HepG2 (cell line): ENCODE results near the gene NMU. TPM values are rescaled to one million over a fixed set of nuclear protein-coding genes. Genes with fewer than 3 reads are reported as not detected.
A peak's percentile ranks its signal among the peaks of the same experiment; 100 is the strongest.

Source experiments
- ATAC-seq: fragments of 200-7000 bp; cut with Tn5 transposase; 3 replicates; pipeline ENCODE4 v1.9.1; 2020; ENCODE audit warnings: mild to moderate bottlenecking, moderate library complexity
- BruUV-seq: library from RNA; stranded (reverse); fragments of 400-500 nt; replicated peaks from 2 replicates; lab custom pipeline; 2021; lab: Mats Ljungman, UMichigan
- CTCF ChIA-PET: fragments of 300-600 bp; formaldehyde crosslinking; extraction: SDS; loops from one replicate; lab custom pipeline; 2021; ENCODE audit warnings: low total read pairs, inconsistent platforms, low intra/inter-chr PET ratio; lab: Yijun Ruan, JAX
- POLR2A ChIA-PET: fragments of 350-600 bp; sonication (Branson Sonifier 250); formaldehyde crosslinking; loops from one replicate; lab custom pipeline; 2020; ENCODE audit warnings: antibody characterized with exemption, inconsistent platforms; lab: Yijun Ruan, JAX
- DNase-seq: peaks from one replicate; pipeline ENCODE4 v3.0.0-alpha.2; 2015; ENCODE audit warnings: low spot score
- FAIRE-seq: peaks from 3 replicates; lab custom pipeline; 2011; peaks lifted over from hg19 to GRCh38; lab: Jason Lieb, UNC
- H2AFZ ChIP-seq: one replicate; pipeline ENCODE4 v1.6.1; 2011; ENCODE audit warnings: low read length, inconsistent platforms
- H3K27ac ChIP-seq: fragments of 300-600 bp; 3 replicates; pipeline ENCODE4 v1.8.0; 2011; ENCODE audit warnings: mixed run types, mild to moderate bottlenecking, mixed read lengths, low read length, inconsistent platforms; ENCODE audit not compliant: insufficient read depth; ENCODE audit errors: extremely low read length
- H3K27me3 ChIP-seq, 2 experiments: fragments of 200-600 bp in 1 of 2; 2 replicates in 1 of 2; 3 replicates in 1 of 2; pipeline versions ENCODE4 v1.6.0 to v1.8.0; 2011; ENCODE audit warnings: low read length in 2 of 2, mild to moderate bottlenecking in 2 of 2, moderate library complexity in 2 of 2, inconsistent platforms in 1 of 2; ENCODE audit not compliant: insufficient read depth in 2 of 2, control insufficient read depth in 1 of 2
- H3K36me3 ChIP-seq, 2 experiments: fragments of 200-600 bp in 1 of 2; replicated peaks in 1 of 2; 2 replicates in 1 of 2; 3 replicates in 1 of 2; pipeline versions ENCODE4 v1.5.1 to v1.8.0; 2011; ENCODE audit warnings: low read length in 2 of 2, inconsistent platforms in 1 of 2; ENCODE audit not compliant: insufficient read depth in 2 of 2, control insufficient read depth in 1 of 2
- H3K4me1 ChIP-seq: 2 replicates; pipeline ENCODE4 v1.5.1; 2012; ENCODE audit warnings: low read length, inconsistent platforms; ENCODE audit not compliant: insufficient read depth
- H3K4me2 ChIP-seq: 2 replicates; pipeline ENCODE4 v1.6.0; 2011; ENCODE audit warnings: low read depth, low read length, inconsistent platforms
- H3K4me3 ChIP-seq, 3 experiments: fragments of 200-600 bp in 1 of 3; sonication (generic), shearing (Covaris generic) in 1 of 3; replicated peaks in 1 of 3; 2 replicates each; pipeline ENCODE4 v1.5.1; 2011 to 2016; ENCODE audit warnings: low read length in 3 of 3, inconsistent platforms in 2 of 3, low read depth in 2 of 3, mild to moderate bottlenecking in 2 of 3, control low read depth in 1 of 3, mixed read lengths in 1 of 3; ENCODE audit not compliant: insufficient read depth in 1 of 3
- H3K79me2 ChIP-seq: one replicate; pipeline ENCODE4 v1.6.1; 2011; ENCODE audit warnings: low read length, inconsistent platforms; ENCODE audit not compliant: insufficient read depth
- H3K9ac ChIP-seq: 2 replicates; pipeline ENCODE4 v1.6.0; 2011; ENCODE audit warnings: mild to moderate bottlenecking, low read depth, low read length, inconsistent platforms; ENCODE audit not compliant: insufficient read depth
- H3K9me3 ChIP-seq: 2 replicates; pipeline ENCODE4 v1.5.1; 2012; ENCODE audit warnings: mild to moderate bottlenecking, low read length
- H4K20me1 ChIP-seq: 2 replicates; pipeline ENCODE4 v1.6.0; 2011; ENCODE audit warnings: inconsistent platforms, mild to moderate bottlenecking, low read length, moderate library complexity; ENCODE audit not compliant: insufficient read depth
- FOXJ3 ChIP-seq: sonication (generic); formaldehyde crosslinking; IDR thresholded peaks from 2 replicates; pipeline ENCODE4 v1.4.0; 2020; ENCODE audit warnings: missing genetic modification reagents, mild to moderate bottlenecking, borderline replicate concordance
- GABPA ChIP-seq, 2 experiments: IDR thresholded peaks; 2 replicates each; pipeline ENCODE4 v1.6.1; 2011 to 2016; ENCODE audit warnings: low read depth in 2 of 2, low read length in 1 of 2, missing biosample characterization in 1 of 2, missing genetic modification characterization in 1 of 2
- HHEX ChIP-seq: IDR thresholded peaks from 2 replicates; pipeline ENCODE4 v1.6.1; 2016; ENCODE audit warnings: control low read depth
- HNRNPK ChIP-seq: fragments of 200-400 bp; formaldehyde crosslinking; IDR thresholded peaks from 2 replicates; pipeline ENCODE4 v1.6.1; 2018; ENCODE audit warnings: low read length, low read depth, moderate library complexity, mild to moderate bottlenecking; ENCODE audit not compliant: poor library complexity, severe bottlenecking
- MAFF ChIP-seq: IDR thresholded peaks from 2 replicates; pipeline ENCODE4 v1.6.1; 2011; ENCODE audit warnings: low read depth, low read length, improper control_type of control experiment
- MAFK ChIP-seq, 2 experiments: IDR thresholded peaks in 1 of 2; conservative IDR thresholded peaks in 1 of 2; 2 replicates each; pipeline ENCODE4 v1.6.1; 2011; ENCODE audit warnings: improper control_type of control experiment in 2 of 2, low read length in 2 of 2
- MTA3 ChIP-seq: sonication (generic); formaldehyde crosslinking; IDR thresholded peaks from 2 replicates; pipeline ENCODE4 v1.4.0; 2020; ENCODE audit warnings: missing genetic modification reagents
- SMAD3 ChIP-seq: sonication (generic); formaldehyde crosslinking; IDR thresholded peaks from 2 replicates; pipeline ENCODE4 v1.4.0; 2020; ENCODE audit warnings: missing genetic modification reagents
- TBX2 ChIP-seq: sonication (generic); formaldehyde crosslinking; IDR thresholded peaks from 2 replicates; pipeline ENCODE4 v1.5.0; 2020; ENCODE audit warnings: missing genetic modification reagents, mild to moderate bottlenecking, borderline replicate concordance
- WGBS: methylation state at CpG from one replicate; pipeline ENCODE4 v1.1.6; 2017; ENCODE audit warnings: low lambda C conversion rate; 5-methylcytosine and 5-hydroxymethylcytosine counted together
- in situ Hi-C: cut with HindIII; loops from 2 replicates; pipeline ENCODE4 v1.10.0; 2017; ENCODE audit warnings: low pct_unique_long_range_greater_than_20kb; ENCODE audit not compliant: extremely low pct_ligation_motif_present
- intact Hi-C: fragments of 100-400 bp; cut with micrococcal nuclease; formaldehyde crosslinking; loops from one replicate; pipeline ENCODE4 v1.10.0; 2022; ENCODE audit not compliant: unreplicated experiment
- polyA plus RNA-seq, 8 experiments: library from polyadenylated mRNA; depleted of rRNA in 3 of 8; stranded (reverse) in 7 of 8; unstranded in 1 of 8; fragments of >200 nt; fragmentation: Illumina TruSeq in 4 of 8; extraction: Trizol in 4 of 8; gene quantifications; 2 replicates each; pipeline versions ENCODE4 v1.2.1 to v1.2.3, GENCODE V29; 2011 to 2016; ENCODE audit warnings: low read depth in 4 of 8, missing spikeins in 1 of 8, mixed read lengths in 1 of 8; ENCODE audit not compliant: insufficient read depth in 1 of 8
- total RNA-seq, 5 experiments: library from RNA; depleted of rRNA; stranded (reverse); fragments of >200 nt; fragmentation: Illumina TruSeq; extraction: Trizol; gene quantifications; 2 replicates each; pipeline ENCODE4 v1.2.3, GENCODE V29; 2016; ENCODE audit warnings: low read depth in 1 of 5
- TF ChIP-seq, protein P1 (sequence below): IDR thresholded peaks from 2 replicates; pipeline ENCODE4 v1.6.1; 2016; ENCODE audit warnings: missing compliant biosample characterization, missing genetic modification reagents, borderline replicate concordance
- TF ChIP-seq, protein P2 (sequence below): sonication (generic); formaldehyde crosslinking; IDR thresholded peaks from 2 replicates; pipeline ENCODE4 v1.9.0; 2022; ENCODE audit warnings: low read depth, missing genetic modification reagents
- TF ChIP-seq, protein P3 (sequence below): sonication (generic); formaldehyde crosslinking; IDR thresholded peaks from 2 replicates; pipeline ENCODE4 v1.5.0; 2020; ENCODE audit warnings: missing genetic modification reagents

NMU gene
- total and polyA plus RNA-seq, 2 of the 13 experiments (the other 11 are each of a cell fraction or from before 2014, with no cell fraction given) = not detected

DNA sequence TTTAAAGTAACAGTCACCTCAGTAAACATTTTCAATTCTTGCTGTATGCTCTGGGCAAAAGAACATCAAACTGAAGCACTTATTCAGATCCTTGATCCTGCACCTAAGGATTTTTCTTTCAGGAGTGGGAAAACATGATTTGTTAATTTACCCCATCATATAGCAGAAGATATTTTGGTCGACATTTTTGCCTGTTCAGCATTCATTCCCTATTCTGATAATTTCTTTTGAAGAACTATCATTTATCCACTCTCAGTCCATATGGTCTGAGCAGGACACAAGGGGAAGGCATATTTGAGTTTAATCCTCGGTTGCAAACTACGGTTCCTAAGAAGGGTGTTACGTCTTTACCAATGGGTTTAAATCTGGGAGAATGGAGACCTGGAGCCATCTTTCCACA, 88.2 kb downstream of the NMU start:
- FAIRE-seq (no peak), DNase-seq (no peak), ATAC-seq (no peak)
- BruUV-seq = no TSS peak
- ChIA-PET CTCF (no interaction called here), POLR2A (no interaction called here)
- peak overlapping the region; percentile 89; the same call in 1 of the 2 replicates for H3K9ac ChIP-seq
- TF ChIP-seq MAFK (conservative IDR thresholded peaks at IDR 0.05 in 1 of 2, IDR thresholded peaks at IDR 0.05 in 1 of 2; ENCODE audit: low read length in 2 of 2) (peak; percentile 14 to 44; a peak in 1 of 4 replicates), HHEX (CRISPR knock-in tag) (no peak), MAFF (0 out of 2 replicates have a peak, but pooled peaks have one; percentile 23)
- H2AFZ ChIP-seq = peak overlapping the region; percentile 20
- WGBS = 4% methylated on average over 4 of the region's 4 CpGs
- H3K4me3 ChIP-seq = peak overlapping the region; percentile 78 to 91 (median 89); a peak in 5 of 6 replicates
- no peaks in the 10 kb centered on the region; the same call in 1 of the 2 replicates for H4K20me1 ChIP-seq
- intact Hi-C loops = loop anchor here (5.0 kb wide), 2 partner anchors 81 to 304 kb away; partner anchors contain the start of gene EXOC1
- in situ Hi-C loops = no loop called here
- no peaks in the 10 kb centered on the region; a peak in 2 of 5 replicates for H3K27me3 ChIP-seq
- peaks cover 39% of the 10 kb centered on the region for H3K4me1 ChIP-seq
- H3K9me3 ChIP-seq = no peaks in the 10 kb centered on the region
- H3K4me2 ChIP-seq = peak overlapping the region; percentile 69
- no peaks in the 10 kb centered on the region for H3K36me3 ChIP-seq
- peaks cover 23% of the 10 kb centered on the region for H3K79me2 ChIP-seq
- no peak overlapping the region for H3K27ac ChIP-seq

DNA sequence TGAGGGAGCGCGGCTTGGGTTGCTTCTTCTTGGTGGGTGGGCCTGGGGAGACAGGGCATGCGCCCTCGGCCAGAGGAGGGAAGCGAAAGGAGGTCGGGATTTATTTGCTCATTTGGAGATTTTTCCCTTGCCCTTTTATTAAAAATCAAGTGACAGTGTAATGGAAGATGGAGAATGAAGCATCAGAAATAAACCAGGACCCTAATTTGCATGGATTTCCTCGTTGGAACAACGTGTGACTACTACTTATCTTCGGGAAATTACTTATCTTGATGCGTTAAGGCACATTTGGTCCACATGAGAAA, 88.7 kb downstream of the NMU start:
- H3K27ac ChIP-seq = peak overlapping the region; percentile 98
- H4K20me1 ChIP-seq = no peaks in the 10 kb centered on the region; the same call in 1 of the 2 replicates
- ATAC-seq = no peak
- H3K79me2 ChIP-seq = peaks cover 28% of the 10 kb centered on the region
- H2AFZ ChIP-seq = peak overlapping the region; percentile 70
- no peak for DNase-seq
- peaks cover 38% of the 10 kb centered on the region for H3K4me1 ChIP-seq
- FAIRE-seq = no peak
- no peaks in the 10 kb centered on the region for H3K9me3 ChIP-seq
- in situ Hi-C loops (no loop called here), intact Hi-C loops (loop anchor here (5.0 kb wide), 2 partner anchors 80 to 305 kb away; partner anchors contain the start of gene EXOC1)
- TSS peak; percentile 77 for BruUV-seq
- WGBS = 4% methylated on average over 10 of the region's 10 CpGs
- ChIA-PET CTCF (no interaction called here), POLR2A (interaction anchor here (3.1 kb wide), 1 partner anchor 152 kb away, joined by 17 read pairs; the partner anchor contains the start of gene TMEM165)
- no peaks in the 10 kb centered on the region for H3K36me3 ChIP-seq
- peak overlapping the region; percentile 78 to 91 (median 89) for H3K4me3 ChIP-seq
- peak overlapping the region; percentile 69 for H3K4me2 ChIP-seq
- H3K9ac ChIP-seq = peak overlapping the region; percentile 89; the same call in 1 of the 2 replicates
- H3K27me3 ChIP-seq = no peaks in the 10 kb centered on the region; a peak in 2 of 5 replicates
- TF ChIP-seq GABPA (IDR thresholded peaks at IDR 0.05; ENCODE audit: low read depth, low read length) = no peak
- 0 out of 2 replicates have a peak, but pooled peaks have one; percentile 6 for TF ChIP-seq GABPA (CRISPR knock-in tag; IDR thresholded peaks at IDR 0.05; ENCODE audit: low read depth)
- TF ChIP-seq, protein P1, sequence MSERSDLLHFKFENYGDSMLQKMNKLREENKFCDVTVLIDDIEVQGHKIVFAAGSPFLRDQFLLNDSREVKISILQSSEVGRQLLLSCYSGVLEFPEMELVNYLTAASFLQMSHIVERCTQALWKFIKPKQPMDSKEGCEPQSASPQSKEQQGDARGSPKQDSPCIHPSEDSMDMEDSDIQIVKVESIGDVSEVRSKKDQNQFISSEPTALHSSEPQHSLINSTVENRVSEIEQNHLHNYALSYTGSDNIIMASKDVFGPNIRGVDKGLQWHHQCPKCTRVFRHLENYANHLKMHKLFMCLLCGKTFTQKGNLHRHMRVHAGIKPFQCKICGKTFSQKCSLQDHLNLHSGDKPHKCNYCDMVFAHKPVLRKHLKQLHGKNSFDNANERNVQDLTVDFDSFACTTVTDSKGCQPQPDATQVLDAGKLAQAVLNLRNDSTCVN (CRISPR knock-in tag) = no peak
- TF ChIP-seq TBX2 (CRISPR knock-in tag) = no peak
- TF ChIP-seq FOXJ3 (CRISPR knock-in tag) = no peak; the same call in 1 of the 2 replicates
- TF ChIP-seq HHEX (CRISPR knock-in tag) = no peak
- TF ChIP-seq, protein P2, sequence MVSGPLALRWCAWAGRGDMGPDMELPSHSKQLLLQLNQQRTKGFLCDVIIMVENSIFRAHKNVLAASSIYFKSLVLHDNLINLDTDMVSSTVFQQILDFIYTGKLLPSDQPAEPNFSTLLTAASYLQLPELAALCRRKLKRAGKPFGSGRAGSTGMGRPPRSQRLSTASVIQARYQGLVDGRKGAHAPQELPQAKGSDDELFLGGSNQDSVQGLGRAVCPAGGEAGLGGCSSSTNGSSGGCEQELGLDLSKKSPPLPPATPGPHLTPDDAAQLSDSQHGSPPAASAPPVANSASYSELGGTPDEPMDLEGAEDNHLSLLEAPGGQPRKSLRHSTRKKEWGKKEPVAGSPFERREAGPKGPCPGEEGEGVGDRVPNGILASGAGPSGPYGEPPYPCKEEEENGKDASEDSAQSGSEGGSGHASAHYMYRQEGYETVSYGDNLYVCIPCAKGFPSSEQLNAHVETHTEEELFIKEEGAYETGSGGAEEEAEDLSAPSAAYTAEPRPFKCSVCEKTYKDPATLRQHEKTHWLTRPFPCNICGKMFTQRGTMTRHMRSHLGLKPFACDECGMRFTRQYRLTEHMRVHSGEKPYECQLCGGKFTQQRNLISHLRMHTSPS (CRISPR knock-in tag) = no peak
- no peak for TF ChIP-seq HNRNPK
- TF ChIP-seq SMAD3 (CRISPR knock-in tag) = 0 out of 2 replicates have a peak, but pooled peaks have one; percentile 0
- no peak for TF ChIP-seq MTA3 (CRISPR knock-in tag)
- TF ChIP-seq, protein P3, sequence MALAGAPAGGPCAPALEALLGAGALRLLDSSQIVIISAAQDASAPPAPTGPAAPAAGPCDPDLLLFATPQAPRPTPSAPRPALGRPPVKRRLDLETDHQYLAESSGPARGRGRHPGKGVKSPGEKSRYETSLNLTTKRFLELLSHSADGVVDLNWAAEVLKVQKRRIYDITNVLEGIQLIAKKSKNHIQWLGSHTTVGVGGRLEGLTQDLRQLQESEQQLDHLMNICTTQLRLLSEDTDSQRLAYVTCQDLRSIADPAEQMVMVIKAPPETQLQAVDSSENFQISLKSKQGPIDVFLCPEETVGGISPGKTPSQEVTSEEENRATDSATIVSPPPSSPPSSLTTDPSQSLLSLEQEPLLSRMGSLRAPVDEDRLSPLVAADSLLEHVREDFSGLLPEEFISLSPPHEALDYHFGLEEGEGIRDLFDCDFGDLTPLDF = no peak
